Esophagus squamous epithelium (tissue), 5 donors: Measurements from ENCODE around the gene CACNA2D3. TPM values are rescaled to one million over a fixed set of nuclear protein-coding genes. Genes with fewer than 3 reads are reported as not detected.

Experiments
- DNase-seq: peaks from one replicate; lab custom pipeline; 2025; lab: John Stamatoyannopoulos, UW
- H3K27ac ChIP-seq, 4 donors: fragments of 200-600 bp; sonication (generic); one replicate each; pipeline ENCODE4 v1.5.1; 2016 to 2019; ENCODE audit warnings: mild to moderate bottlenecking in 1 of 4
- H3K27me3 ChIP-seq, 4 donors: fragments of 200-600 bp; sonication (generic); 1 replicate in 3 of 4; 2 replicates in 1 of 4; pipeline versions ENCODE4 v1.5.1 to v1.6.0; 2017 to 2021; ENCODE audit warnings: antibody characterized with exemption in 1 of 4
- H3K36me3 ChIP-seq, 3 donors: fragments of 200-600 bp; sonication (generic); one replicate each; pipeline ENCODE4 v1.5.1; 2016 to 2019
- H3K4me1 ChIP-seq, 3 donors: fragments of 200-600 bp; sonication (generic); one replicate each; pipeline ENCODE4 v1.5.1; 2017 to 2019
- H3K4me3 ChIP-seq, 4 donors: fragments of 200-600 bp; sonication (generic); 1 replicate in 3 of 4; 2 replicates in 1 of 4; pipeline ENCODE4 v1.5.1; 2016 to 2019; ENCODE audit warnings: mild to moderate bottlenecking in 2 of 4, moderate library complexity in 1 of 4
- H3K9me3 ChIP-seq, 3 donors: fragments of 200-600 bp; sonication (generic); one replicate each; pipeline ENCODE4 v1.5.1; 2016 to 2019
- POLR2A ChIP-seq, 4 donors: fragments of 450-650 bp; IDR thresholded peaks; one replicate each; pipeline ENCODE4 v1.6.1; 2017; ENCODE audit warnings: antibody characterized with exemption in 4 of 4, mild to moderate bottlenecking in 4 of 4, moderate library complexity in 3 of 4
- WGBS, 2 donors: methylation state at CpG; one replicate each; pipeline ENCODE4 v1.1.5; 2018; 5-methylcytosine and 5-hydroxymethylcytosine counted together
- intact Hi-C: fragments of 100-400 bp; cut with DNase I; formaldehyde crosslinking; loops from one replicate; pipeline ENCODE4 v1.15.0; 2022
- total RNA-seq, 4 donors: library from RNA; depleted of rRNA; stranded (reverse); fragments of >200 nt; gene quantifications; one replicate each; pipeline ENCODE4 v1.1.0, GENCODE V29; 2016
- TF ChIP-seq, protein P1 (sequence below), 6 experiments: fragments of 450-650 bp in 4 of 6; fragments of 200-600 bp in 2 of 6; sonication (generic) in 2 of 6; IDR thresholded peaks; one replicate each; pipeline ENCODE4 v1.5.1; 2016 to 2019; ENCODE audit warnings: antibody characterized with exemption in 6 of 6, mild to moderate bottlenecking in 4 of 6, moderate library complexity in 4 of 6
- donor health status: DM: yes; HTN: yes; CAD: no.

CACNA2D3 gene
- total RNA-seq, 4 donors from 2014 or later, result 1.2 to 7.1 (median 5.1) TPM

GRCh38 chr3:54167999-54168398 is 45.6 kb downstream of the CACNA2D3 start:
- no peak overlapping the region for H3K27ac ChIP-seq
- no peak for DNase-seq
- no peak overlapping the region for H3K4me3 ChIP-seq
- intact Hi-C loops, result no loop called here
- 73 to 88% methylated on average over 1 of the region's 1 CpG for WGBS, 2 donors
- no peaks in the 10 kb centered on the region for H3K36me3 ChIP-seq
- no peak for TF ChIP-seq POLR2A (IDR thresholded peaks at IDR 0.05)
- H3K9me3 ChIP-seq, result no peaks in the 10 kb centered on the region
- no peaks in the 10 kb centered on the region for H3K4me1 ChIP-seq
- no peaks in the 10 kb centered on the region for H3K27me3 ChIP-seq

DNA sequence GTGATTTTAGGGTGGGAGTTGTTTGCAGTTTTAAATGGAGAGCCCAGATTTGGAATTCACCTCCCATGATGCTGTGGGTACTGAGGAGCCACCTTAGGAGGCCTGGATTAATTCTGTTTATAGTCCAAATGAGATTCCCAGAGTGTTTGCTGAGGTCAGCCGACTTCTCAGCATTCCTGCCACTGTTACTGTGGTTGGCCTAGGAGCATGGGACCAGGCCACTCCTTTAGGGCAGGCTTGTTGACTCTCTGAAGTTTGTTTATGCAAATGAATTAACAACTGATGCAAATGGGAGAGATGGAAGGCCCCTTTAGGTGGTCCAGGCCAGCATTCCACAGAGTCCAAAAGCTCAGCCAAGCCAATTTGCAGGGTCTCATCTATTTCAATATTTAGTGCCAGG is 46.1 kb downstream of the CACNA2D3 start:
- Histone ChIP-seq H3K4me1 (no peaks in the 10 kb centered on the region), H3K27ac (no peak overlapping the region), H3K36me3 (no peaks in the 10 kb centered on the region), H3K4me3 (no peak overlapping the region), H3K9me3 (no peaks in the 10 kb centered on the region), H3K27me3 (no peaks in the 10 kb centered on the region)
- DNase-seq, result no peak
- WGBS, 2 donors, result 60% methylated on average over 1 of the region's 1 CpG; no CpG with 5 or more reads in 1 of the 2 donors
- no peak for TF ChIP-seq POLR2A (IDR thresholded peaks at IDR 0.05)
- TF ChIP-seq, protein P1, sequence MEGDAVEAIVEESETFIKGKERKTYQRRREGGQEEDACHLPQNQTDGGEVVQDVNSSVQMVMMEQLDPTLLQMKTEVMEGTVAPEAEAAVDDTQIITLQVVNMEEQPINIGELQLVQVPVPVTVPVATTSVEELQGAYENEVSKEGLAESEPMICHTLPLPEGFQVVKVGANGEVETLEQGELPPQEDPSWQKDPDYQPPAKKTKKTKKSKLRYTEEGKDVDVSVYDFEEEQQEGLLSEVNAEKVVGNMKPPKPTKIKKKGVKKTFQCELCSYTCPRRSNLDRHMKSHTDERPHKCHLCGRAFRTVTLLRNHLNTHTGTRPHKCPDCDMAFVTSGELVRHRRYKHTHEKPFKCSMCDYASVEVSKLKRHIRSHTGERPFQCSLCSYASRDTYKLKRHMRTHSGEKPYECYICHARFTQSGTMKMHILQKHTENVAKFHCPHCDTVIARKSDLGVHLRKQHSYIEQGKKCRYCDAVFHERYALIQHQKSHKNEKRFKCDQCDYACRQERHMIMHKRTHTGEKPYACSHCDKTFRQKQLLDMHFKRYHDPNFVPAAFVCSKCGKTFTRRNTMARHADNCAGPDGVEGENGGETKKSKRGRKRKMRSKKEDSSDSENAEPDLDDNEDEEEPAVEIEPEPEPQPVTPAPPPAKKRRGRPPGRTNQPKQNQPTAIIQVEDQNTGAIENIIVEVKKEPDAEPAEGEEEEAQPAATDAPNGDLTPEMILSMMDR (IDR thresholded peaks at IDR 0.05), result no peak
- intact Hi-C loops, result no loop called here

DNA sequence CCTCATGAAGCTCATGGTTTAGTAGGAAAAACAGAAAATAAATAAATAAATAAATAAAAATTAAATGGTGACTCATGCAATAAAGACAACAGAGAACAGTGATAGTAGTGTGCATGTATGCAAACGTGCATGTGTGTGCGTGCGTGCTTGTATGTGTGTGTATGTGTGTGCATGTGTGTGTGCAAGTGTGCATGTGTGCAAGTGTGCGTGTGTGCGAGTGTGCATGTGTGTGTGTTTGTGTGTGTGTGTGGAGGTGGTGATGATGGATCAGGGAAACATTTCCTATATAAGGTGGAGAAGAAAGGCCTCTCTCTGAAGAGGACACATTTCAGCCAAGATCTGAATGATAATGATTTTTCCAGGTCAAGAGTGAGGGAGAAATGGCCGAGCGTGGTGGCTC is 47.2 kb downstream of the CACNA2D3 start:
- DNase-seq, result no peak
- intact Hi-C loops, result no loop called here
- Histone ChIP-seq H3K27me3 (no peaks in the 10 kb centered on the region), H3K4me3 (no peak overlapping the region), H3K27ac (no peak overlapping the region), H3K36me3 (no peaks in the 10 kb centered on the region), H3K4me1 (no peaks in the 10 kb centered on the region), H3K9me3 (no peaks in the 10 kb centered on the region)
- 89 to 92% methylated on average over 7 of the region's 7 CpGs for WGBS, 2 donors
- TF ChIP-seq POLR2A (IDR thresholded peaks at IDR 0.05), result no peak
- TF ChIP-seq, protein P1 (IDR thresholded peaks at IDR 0.05), result no peak

GRCh38 chr3:54171509-54171908 is 49.2 kb downstream of the CACNA2D3 start:
- Histone ChIP-seq H3K36me3 (no peaks in the 10 kb centered on the region), H3K4me3 (no peak overlapping the region), H3K4me1 (peaks cover 0 to 6% (median 0%) of the 10 kb centered on the region in 3 donors), H3K27ac (no peak overlapping the region), H3K9me3 (no peaks in the 10 kb centered on the region), H3K27me3 (no peaks in the 10 kb centered on the region)
- 72 to 88% methylated on average over 1 of the region's 1 CpG for WGBS, 2 donors
- no peak for TF ChIP-seq POLR2A (IDR thresholded peaks at IDR 0.05)
- TF ChIP-seq, protein P1 (IDR thresholded peaks at IDR 0.05), result no peak
- intact Hi-C loops, result no loop called here
- DNase-seq, result no peak

- TF ChIP-seq, protein P1 (IDR thresholded peaks at IDR 0.05), result no peak
- TF ChIP-seq POLR2A (IDR thresholded peaks at IDR 0.05), result no peak
- no peaks in the 10 kb centered on the region for H3K27me3 ChIP-seq
- peaks cover 0 to 6% (median 0%) of the 10 kb centered on the region in 3 donors for H3K4me1 ChIP-seq
- 78% methylated on average over 10 of the region's 10 CpGs for WGBS, 2 donors
- H3K9me3 ChIP-seq, result no peaks in the 10 kb centered on the region
- no peak for DNase-seq
- H3K27ac ChIP-seq, result no peak overlapping the region
- intact Hi-C loops, result no loop called here
- H3K4me3 ChIP-seq, result no peak overlapping the region
- H3K36me3 ChIP-seq, result no peaks in the 10 kb centered on the region
Measured at GRCh38 chr3:54171951-54172350, 49.6 kb downstream of the CACNA2D3 start.

- Histone ChIP-seq H3K4me1 (peaks cover 0 to 6% (median 0%) of the 10 kb centered on the region in 3 donors), H3K36me3 (no peaks in the 10 kb centered on the region), H3K4me3 (no peak overlapping the region), H3K27me3 (no peaks in the 10 kb centered on the region), H3K27ac (no peak overlapping the region), H3K9me3 (no peaks in the 10 kb centered on the region)
- intact Hi-C loops, result no loop called here
- TF ChIP-seq POLR2A (IDR thresholded peaks at IDR 0.05), result no peak
- TF ChIP-seq, protein P1 (IDR thresholded peaks at IDR 0.05), result no peak
- 75 to 84% methylated on average over 3 of the region's 3 CpGs for WGBS, 2 donors
- no peak for DNase-seq
Measured at GRCh38 chr3:54173371-54173770, 51.0 kb downstream of the CACNA2D3 start.
